A673 (cell line): ENCODE data around the gene IRX6.

Experiments used
- CTCF ChIP-seq: fragments of 300-800, 200-600 bp; sonication (generic); conservative IDR thresholded peaks from 2 replicates; pipeline ENCODE4 v1.5.1; 2017; ENCODE audit warnings: low read depth, mild to moderate bottlenecking, antibody characterized with exemption, low read length, moderate library complexity, mixed read lengths
- EZH2 ChIP-seq: fragments of 200-600 bp; sonication (generic); IDR thresholded peaks from 2 replicates; pipeline ENCODE4 v1.6.1; 2017; ENCODE audit warnings: borderline replicate concordance, low read depth, mild to moderate bottlenecking, mixed read lengths, antibody characterized with exemption, low read length; ENCODE audit not compliant: poor library complexity, severe bottlenecking

DNA sequence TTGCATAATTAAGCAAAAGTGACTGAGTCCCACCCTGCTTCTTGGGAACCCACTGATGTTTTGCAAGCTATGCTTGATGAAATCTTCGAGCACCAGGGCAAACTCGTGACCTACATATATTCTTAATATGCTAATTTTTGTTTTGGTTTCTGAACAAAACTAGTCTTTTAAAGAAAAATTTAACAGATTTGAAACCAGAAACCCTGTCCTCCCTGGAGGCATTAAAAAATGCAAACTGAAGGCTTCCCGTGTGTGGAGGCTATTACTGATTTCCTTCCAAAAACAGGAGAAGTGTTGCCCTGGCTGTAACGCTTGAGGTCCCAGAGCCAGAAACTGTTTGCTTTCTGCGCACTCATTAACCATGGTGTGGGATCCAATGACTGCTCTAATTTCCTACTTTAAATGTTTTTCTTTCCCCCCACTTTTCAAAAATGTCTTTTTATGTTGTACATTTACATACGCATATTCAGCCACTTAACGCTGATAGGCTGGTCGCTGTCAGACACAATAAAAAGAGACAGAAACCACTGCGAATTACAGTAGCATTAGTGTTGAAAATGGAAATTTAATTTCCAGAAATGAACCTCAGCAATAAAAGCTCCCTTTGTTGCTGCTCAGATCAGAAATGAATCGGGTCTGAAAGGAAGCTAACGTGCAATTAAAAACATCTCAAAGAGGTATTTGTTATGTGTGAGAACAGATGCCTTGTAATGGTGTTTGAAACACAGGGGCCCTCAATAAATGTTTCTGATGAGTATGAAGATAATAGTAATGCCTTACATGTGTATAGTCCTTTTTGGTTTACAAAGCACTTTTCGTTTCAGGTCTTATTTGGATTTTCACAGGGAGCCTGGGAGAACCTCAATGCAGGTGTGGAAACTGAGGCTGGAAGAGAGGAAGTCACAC lies 39.9 kb upstream of the IRX6 start:
- TF ChIP-seq CTCF (no peak), EZH2 (no peak)
